ENCODE data around the gene UBAC2.

UBAC2 gene

GRCh38 chr13:99435998-99436397, 235.3 kb downstream of the UBAC2 start:
- DNase-seq (ENCODE audit: low read depth in 2 of 2): no peak

Measured in activated CD4-positive, alpha-beta T cell treated with anti-CD3 and anti-CD28 coated beads for 24 hours (primary cell).